G401.6 (cell line): ENCODE measurements around the gene MGST1.
"Not testable (repeated sequence)": the region's sequence is repeated elsewhere in the genome, so short reads cannot be mapped to it uniquely, and the experiment has no call there.

ENCODE experiments used
- FAIRE-seq: peaks from 2 replicates; lab custom pipeline; 2012; peaks lifted over from hg19 to GRCh38; lab: Jason Lieb, UNC

Gene MGST1

GRCh38 chr12:16358878-16359277 is 11.4 kb downstream of the MGST1 start:
- no peak for FAIRE-seq

- FAIRE-seq = no peak
Observed at GRCh38 chr12:16359512-16360491, 12.4 kb downstream of the MGST1 start.

GRCh38 chr12:16361142-16361783 is 13.8 kb downstream of the MGST1 start:
- no peak for FAIRE-seq

GRCh38 chr12:16362550-16362949 is 15.1 kb downstream of the MGST1 start:
- FAIRE-seq = no peak

GRCh38 chr12:16369156-16369555 is 21.7 kb downstream of the MGST1 start:
- FAIRE-seq = no peak

GRCh38 chr12:16370096-16370495 is 22.7 kb downstream of the MGST1 start:
- FAIRE-seq = no peak

- FAIRE-seq = not testable (repeated sequence)
Observed at GRCh38 chr12:16382652-16383312, 35.3 kb downstream of the MGST1 start.

- FAIRE-seq = no peak
Observed at GRCh38 chr12:16384732-16385131, 37.3 kb downstream of the MGST1 start.

GRCh38 chr12:16385782-16386646 is 38.6 kb downstream of the MGST1 start:
- no peak for FAIRE-seq

- no peak for FAIRE-seq
Observed at GRCh38 chr12:16387919-16388318, 40.5 kb downstream of the MGST1 start.

GRCh38 chr12:16389594-16389993 is 42.1 kb downstream of the MGST1 start:
- FAIRE-seq = no peak

- no peak for FAIRE-seq
Observed at GRCh38 chr12:16392846-16393535, 45.5 kb downstream of the MGST1 start.

- no peak for FAIRE-seq
Observed at GRCh38 chr12:16399101-16399500, 51.7 kb downstream of the MGST1 start.

GRCh38 chr12:16401835-16402234 is 54.4 kb downstream of the MGST1 start:
- FAIRE-seq = not testable (repeated sequence)

GRCh38 chr12:16407346-16407745 is 59.9 kb downstream of the MGST1 start:
- FAIRE-seq = no peak
